Diencephalon (tissue), 1 donor: ENCODE results near the gene MEIKIN. TPM values are rescaled to one million over a fixed set of nuclear protein-coding genes. Genes with fewer than 3 reads are reported as not detected.

ENCODE experiments used
- total RNA-seq: library from RNA; depleted of rRNA; stranded (reverse); fragments of >200 nt; gene quantifications from one replicate; pipeline ENCODE4 v1.2.3, GENCODE V29; 2014

MEIKIN gene
- 0.46 TPM for total RNA-seq

GRCh38 chr5:131945551-131946168 lies at the start of gene MEIKIN:
Gene MEIKIN (minus strand): TSS chr5:131945663. CDS start chr5:131945505, 158 bp downstream.

DNA sequence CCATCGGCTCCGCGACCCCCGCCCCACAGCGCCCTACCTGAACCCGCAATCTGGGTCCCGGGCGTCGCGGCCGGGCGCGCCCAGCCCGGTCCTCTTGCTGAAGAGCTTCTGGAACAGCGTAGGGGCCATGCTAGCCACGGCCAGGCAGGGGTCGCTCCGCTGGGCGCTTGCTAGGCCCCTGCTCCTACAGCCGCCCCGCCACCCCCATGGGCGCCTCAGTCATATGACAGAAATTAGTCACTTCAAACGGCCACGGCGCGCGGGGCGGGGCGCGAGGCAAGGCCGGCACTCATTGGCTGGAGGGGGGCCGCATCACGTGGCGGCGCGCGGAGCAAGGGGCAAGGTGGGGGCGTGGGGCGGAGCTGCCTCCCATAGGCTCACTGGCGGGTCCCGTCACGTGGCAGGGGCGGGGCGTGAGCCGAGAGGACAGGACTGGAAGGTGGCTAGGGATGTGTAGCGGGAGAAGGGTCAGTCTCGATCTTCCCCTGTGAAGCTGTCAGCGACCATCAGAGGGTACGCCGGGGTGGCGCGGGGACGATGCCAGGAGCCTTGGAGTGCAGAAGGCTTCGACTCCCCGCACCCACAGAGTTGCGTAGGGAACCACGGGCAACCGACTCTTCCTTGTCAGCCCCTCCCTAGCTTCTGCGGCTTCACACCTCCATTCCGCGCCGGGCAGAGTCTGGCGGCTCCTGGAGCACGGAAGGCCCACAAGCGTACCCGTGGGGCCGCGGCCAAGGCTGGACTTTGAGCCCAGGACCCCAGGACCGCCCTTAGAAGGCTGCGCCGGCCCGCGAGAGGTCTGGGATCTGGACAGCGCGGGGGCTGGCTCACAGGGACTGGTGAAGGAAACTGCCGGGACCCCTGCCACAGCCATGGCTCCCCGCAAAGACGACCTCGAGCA lies 148.4 kb downstream of the MEIKIN start, which contains the start of gene FNIP1:
TSS of gene FNIP1 (minus strand) at position 225 of the 901 bp plus-strand sequence. CDS start at position 129, 96 bp downstream.

Other genes starting within 250 kb of the MEIKIN start
- 47.7 TPM for gene FNIP1, start 148.6 kb downstream of the MEIKIN start, total RNA-seq
- 59.5 TPM for gene ACSL6, start 66.0 kb upstream of the MEIKIN start, total RNA-seq
- not detected for gene IL3, start 115.0 kb upstream of the MEIKIN start, total RNA-seq
- not detected for gene CSF2, start 128.1 kb upstream of the MEIKIN start, total RNA-seq